PC-9 (cell line): Measurements from ENCODE around the gene ANTXR2. TPM values are rescaled to one million over a fixed set of nuclear protein-coding genes. Genes with fewer than 3 reads are reported as not detected.

ENCODE experiments used
- BruUV-seq: library from RNA; stranded (reverse); fragments of 400-500 nt; replicated peaks from 2 replicates; lab custom pipeline; 2021; lab: Mats Ljungman, UMichigan
- CTCF ChIA-PET: fragments of 300-600 bp; sonication (Branson Sonifier 250); formaldehyde crosslinking; loops from one replicate; lab custom pipeline; 2022; ENCODE audit warnings: antibody characterized with exemption; lab: Charles Lee
- POLR2A ChIA-PET: fragments of 300-600 bp; sonication (Branson Sonifier 250); formaldehyde crosslinking; loops from one replicate; lab custom pipeline; 2022; ENCODE audit warnings: antibody characterized with exemption; ENCODE audit not compliant: unreplicated experiment; lab: Charles Lee
- DNase-seq, 2 experiments: peaks; one replicate each; pipeline versions ENCODE4 v3.0.0 to v3.0.0-alpha.2; 2015 to 2022; ENCODE audit warnings: mixed read lengths in 1 of 2
- H2AFZ ChIP-seq: fragments of 200-600 bp; sonication (generic); 2 replicates; pipeline ENCODE4 v1.8.1; 2017; ENCODE audit warnings: antibody characterized with exemption
- H3F3A ChIP-seq: fragments of 200-600 bp; sonication (generic); 2 replicates; pipeline ENCODE4 v1.8.1; 2017; ENCODE audit warnings: antibody characterized with exemption, mild to moderate bottlenecking, low read depth; ENCODE audit not compliant: insufficient read depth
- H3K27ac ChIP-seq: fragments of 200-600 bp; sonication (generic); 2 replicates; pipeline ENCODE4 v1.6.1; 2016; ENCODE audit warnings: mixed run types
- H3K27me3 ChIP-seq: fragments of 200-600 bp; sonication (generic); 2 replicates; pipeline ENCODE4 v1.6.1; 2016; ENCODE audit warnings: low read depth, mixed run types; ENCODE audit not compliant: insufficient read depth
- H3K36me3 ChIP-seq: fragments of 200-600 bp; sonication (generic); 2 replicates; pipeline ENCODE4 v1.6.1; 2016; ENCODE audit warnings: low read depth, mixed run types
- H3K4me1 ChIP-seq: fragments of 200-600 bp; sonication (generic); replicated peaks from 2 replicates; pipeline ENCODE4 v1.6.1; 2016; ENCODE audit warnings: mixed run types; ENCODE audit not compliant: insufficient read depth
- H3K4me2 ChIP-seq: fragments of 200-600 bp; sonication (generic); 2 replicates; pipeline ENCODE4 v1.6.1; 2017; ENCODE audit warnings: mixed run types
- H3K4me3 ChIP-seq: fragments of 200-600 bp; sonication (generic); 2 replicates; pipeline ENCODE4 v1.6.1; 2016; ENCODE audit warnings: mixed run types
- H3K79me2 ChIP-seq: fragments of 200-600 bp; sonication (generic); 2 replicates; pipeline ENCODE4 v1.6.1; 2017; ENCODE audit warnings: low read depth, mixed run types
- H3K9me2 ChIP-seq: fragments of 200-600 bp; sonication (generic); 2 replicates; pipeline ENCODE4 v1.8.1; 2017; ENCODE audit warnings: mild to moderate bottlenecking; ENCODE audit not compliant: insufficient read depth
- H3K9me3 ChIP-seq: fragments of 200-600 bp; sonication (generic); 2 replicates; pipeline ENCODE4 v1.8.1; 2016; ENCODE audit warnings: low read depth; ENCODE audit not compliant: insufficient read depth
- H4K20me1 ChIP-seq: fragments of 200-600 bp; sonication (generic); 2 replicates; pipeline ENCODE4 v1.8.1; 2017; ENCODE audit not compliant: insufficient read depth
- EZH2 ChIP-seq: fragments of 200-600 bp; sonication (generic); IDR thresholded peaks from 2 replicates; pipeline ENCODE4 v1.8.0; 2017; ENCODE audit warnings: antibody characterized with exemption, low read depth
- intact Hi-C: fragments of 100-400 bp; cut with micrococcal nuclease; formaldehyde crosslinking; loops from one replicate; pipeline ENCODE4 v1.10.0; 2022; ENCODE audit not compliant: unreplicated experiment
- total RNA-seq: library from RNA; stranded (reverse); gene quantifications from 2 replicates; pipeline ENCODE4 v1.2.3, GENCODE V29; 2021
- TF ChIP-seq, protein P1 (sequence below): fragments of 200-600 bp; sonication (generic); conservative IDR thresholded peaks from 2 replicates; pipeline ENCODE4 v1.6.1; 2017; ENCODE audit warnings: mixed run types, antibody characterized with exemption, mild to moderate bottlenecking, moderate library complexity

Gene ANTXR2
- total RNA-seq, 1 experiment from 2014 or later = 2.0 TPM

DNA sequence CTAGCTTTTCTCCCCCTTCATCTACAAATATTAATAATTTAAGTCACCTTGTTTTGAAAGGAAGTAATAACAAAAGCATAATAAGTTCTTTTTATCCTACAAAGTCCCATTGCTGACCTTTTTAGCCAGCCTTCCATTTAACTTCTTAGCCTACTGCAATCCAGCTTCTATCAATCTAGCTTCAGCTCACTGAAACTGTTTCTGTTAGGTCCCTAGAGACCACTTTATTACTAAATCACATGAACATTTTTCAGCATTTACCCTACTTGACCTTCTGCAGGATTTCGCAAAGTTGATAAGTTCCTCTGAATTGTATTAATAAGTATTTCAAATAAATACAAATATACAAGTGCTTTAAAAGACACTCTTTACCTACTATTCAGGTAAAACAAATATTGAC, 186.5 kb downstream of the ANTXR2 start:
- Histone ChIP-seq H3F3A (no peaks in the 10 kb centered on the region), H3K9me2 (no peaks in the 10 kb centered on the region), H4K20me1 (no peaks in the 10 kb centered on the region), H3K4me3 (no peak overlapping the region), H2AFZ (no peak overlapping the region), H3K36me3 (no peaks in the 10 kb centered on the region), H3K4me1 (no peaks in the 10 kb centered on the region), H3K27ac (no peak overlapping the region), H3K9me3 (no peaks in the 10 kb centered on the region), H3K79me2 (no peaks in the 10 kb centered on the region), H3K4me2 (no peak overlapping the region), H3K27me3 (no peaks in the 10 kb centered on the region)
- DNase-seq = no peak
- ChIA-PET CTCF (no interaction called here), POLR2A (no interaction called here)
- intact Hi-C loops = no loop called here
- TF ChIP-seq, protein P1, sequence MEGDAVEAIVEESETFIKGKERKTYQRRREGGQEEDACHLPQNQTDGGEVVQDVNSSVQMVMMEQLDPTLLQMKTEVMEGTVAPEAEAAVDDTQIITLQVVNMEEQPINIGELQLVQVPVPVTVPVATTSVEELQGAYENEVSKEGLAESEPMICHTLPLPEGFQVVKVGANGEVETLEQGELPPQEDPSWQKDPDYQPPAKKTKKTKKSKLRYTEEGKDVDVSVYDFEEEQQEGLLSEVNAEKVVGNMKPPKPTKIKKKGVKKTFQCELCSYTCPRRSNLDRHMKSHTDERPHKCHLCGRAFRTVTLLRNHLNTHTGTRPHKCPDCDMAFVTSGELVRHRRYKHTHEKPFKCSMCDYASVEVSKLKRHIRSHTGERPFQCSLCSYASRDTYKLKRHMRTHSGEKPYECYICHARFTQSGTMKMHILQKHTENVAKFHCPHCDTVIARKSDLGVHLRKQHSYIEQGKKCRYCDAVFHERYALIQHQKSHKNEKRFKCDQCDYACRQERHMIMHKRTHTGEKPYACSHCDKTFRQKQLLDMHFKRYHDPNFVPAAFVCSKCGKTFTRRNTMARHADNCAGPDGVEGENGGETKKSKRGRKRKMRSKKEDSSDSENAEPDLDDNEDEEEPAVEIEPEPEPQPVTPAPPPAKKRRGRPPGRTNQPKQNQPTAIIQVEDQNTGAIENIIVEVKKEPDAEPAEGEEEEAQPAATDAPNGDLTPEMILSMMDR = no peak
- TF ChIP-seq EZH2 = no peak
- no TSS peak for BruUV-seq

DNA sequence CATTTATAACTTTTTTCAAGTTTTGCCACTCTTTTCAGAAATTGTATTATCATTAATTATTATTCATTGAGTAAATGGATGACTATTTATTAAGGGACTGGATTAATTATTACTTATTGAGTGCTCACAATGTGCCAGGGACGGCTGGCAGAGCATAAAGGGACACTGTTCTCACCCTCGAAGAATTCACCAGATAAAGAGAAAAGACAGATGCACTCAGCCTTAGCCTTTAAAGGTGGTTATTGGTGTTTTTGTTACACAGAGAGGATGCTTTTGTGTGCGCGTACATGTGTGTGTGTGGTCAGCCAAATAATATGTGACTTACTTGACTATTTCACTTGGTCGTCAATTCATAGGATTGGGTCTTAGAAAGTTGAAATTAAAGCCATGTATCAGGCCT, 187.0 kb downstream of the ANTXR2 start:
- CTCF ChIA-PET = no interaction called here
- Histone ChIP-seq H3K9me3 (no peaks in the 10 kb centered on the region), H3K27me3 (no peaks in the 10 kb centered on the region), H3K4me1 (no peaks in the 10 kb centered on the region), H2AFZ (no peak overlapping the region), H3K36me3 (no peaks in the 10 kb centered on the region), H3K27ac (no peak overlapping the region), H4K20me1 (no peaks in the 10 kb centered on the region), H3K9me2 (no peaks in the 10 kb centered on the region), H3F3A (no peaks in the 10 kb centered on the region), H3K4me2 (no peak overlapping the region), H3K4me3 (no peak overlapping the region), H3K79me2 (no peaks in the 10 kb centered on the region)
- no TSS peak for BruUV-seq
- no peak for DNase-seq
- POLR2A ChIA-PET = no interaction called here
- no peak for TF ChIP-seq EZH2
- TF ChIP-seq, protein P1 = no peak
- intact Hi-C loops = no loop called here

DNA sequence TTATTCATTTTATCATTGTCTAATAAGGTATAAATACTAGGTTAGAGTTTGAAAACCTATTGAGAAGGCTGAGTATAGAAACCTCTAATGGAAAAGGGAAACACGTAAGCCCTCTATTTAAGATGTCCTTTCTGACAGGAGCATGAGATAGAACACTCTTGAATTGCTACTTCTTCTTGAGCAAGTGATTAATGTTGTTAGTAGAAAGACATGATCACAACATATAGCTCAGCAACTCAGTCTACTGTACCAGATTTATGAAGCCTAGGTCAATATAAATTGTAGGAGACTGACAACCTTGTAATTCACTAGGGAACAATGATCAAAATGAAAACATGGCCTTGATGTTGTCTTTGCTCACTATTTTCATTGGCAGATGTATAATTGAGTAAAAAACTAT, 189.7 kb downstream of the ANTXR2 start:
- POLR2A ChIA-PET = no interaction called here
- Histone ChIP-seq H3F3A (no peaks in the 10 kb centered on the region), H3K9me3 (no peaks in the 10 kb centered on the region), H3K4me3 (no peak overlapping the region), H3K36me3 (no peaks in the 10 kb centered on the region), H3K79me2 (no peaks in the 10 kb centered on the region), H3K9me2 (no peaks in the 10 kb centered on the region), H3K27me3 (no peaks in the 10 kb centered on the region), H4K20me1 (no peaks in the 10 kb centered on the region), H3K27ac (no peak overlapping the region), H2AFZ (no peak overlapping the region), H3K4me1 (no peaks in the 10 kb centered on the region), H3K4me2 (no peak overlapping the region)
- no peak for DNase-seq
- CTCF ChIA-PET = no interaction called here
- no peak for TF ChIP-seq EZH2
- TF ChIP-seq, protein P1 = no peak
- intact Hi-C loops = no loop called here
- BruUV-seq = no TSS peak
